Measurements from ENCODE around the gene GABARAP.

GABARAP gene

GRCh38 chr17:7207120-7208001 lies 34.9 kb downstream of the GABARAP start:
- no peak for DNase-seq (ENCODE audit: low read depth in 2 of 2)

GRCh38 chr17:7205561-7205960 lies 36.7 kb downstream of the GABARAP start:
- no peak for DNase-seq (ENCODE audit: low read depth in 2 of 2)

- DNase-seq (ENCODE audit: low read depth in 2 of 2): peak; percentile 73 to 75
Measured at GRCh38 chr17:7204828-7205461, 37.3 kb downstream of the GABARAP start.

GRCh38 chr17:7204336-7204735 lies 37.9 kb downstream of the GABARAP start:
- no peak for DNase-seq (ENCODE audit: low read depth in 2 of 2)

- DNase-seq (ENCODE audit: low read depth in 2 of 2): no peak
Measured at GRCh38 chr17:7203391-7203790, 38.9 kb downstream of the GABARAP start.

- no peak for DNase-seq (ENCODE audit: low read depth in 2 of 2)
Measured at GRCh38 chr17:7196651-7197401, 45.4 kb downstream of the GABARAP start.

GRCh38 chr17:7195971-7196370 lies 46.3 kb downstream of the GABARAP start:
- no peak for DNase-seq (ENCODE audit: low read depth in 2 of 2)

GRCh38 chr17:7192271-7192937 lies 49.8 kb downstream of the GABARAP start:
- DNase-seq (ENCODE audit: low read depth in 2 of 2): no peak

- DNase-seq (ENCODE audit: low read depth in 2 of 2): no peak
Measured at GRCh38 chr17:7191571-7192270, 50.5 kb downstream of the GABARAP start.

- DNase-seq (ENCODE audit: low read depth in 2 of 2): no peak
Measured at GRCh38 chr17:7191069-7191468, 51.2 kb downstream of the GABARAP start.

- DNase-seq (ENCODE audit: low read depth in 2 of 2): no peak
Measured at GRCh38 chr17:7190276-7190917, 51.9 kb downstream of the GABARAP start.

Measured in fibroblast of skin of left quadriceps (primary cell).